Activated CD8-positive, alpha-beta T cell treated with anti-CD3 and anti-CD28 coated beads, Interleukin-2, amount 10 ng/mL, durations not matched to agents 7 days and 5 days (primary cell): ENCODE measurements around the gene TECPR2. TPM values are rescaled to one million over a fixed set of nuclear protein-coding genes. Genes with fewer than 3 reads are reported as not detected.

Experiments used
- ATAC-seq: fragments of 150-1000 bp; cut with Tn5 transposase; one replicate; pipeline ENCODE4 v1.10.0; 2021; ENCODE audit warnings: moderate library complexity
- CTCF ChIA-PET: fragments of 350-600 bp; sonication (Branson Sonifier 250); formaldehyde crosslinking; loops from one replicate; lab custom pipeline; 2021; ENCODE audit warnings: antibody characterized with exemption; lab: Charles Lee
- POLR2A ChIA-PET: fragments of 350-600 bp; sonication (Branson Sonifier 250); formaldehyde crosslinking; loops from one replicate; lab custom pipeline; 2021; ENCODE audit warnings: antibody characterized with exemption; lab: Charles Lee
- DNase-seq: peaks from one replicate; pipeline ENCODE4 v3.0.0-alpha.2; 2020
- H3K27ac Mint-ChIP-seq: one replicate; pipeline ENCODE4 v1.8.0; 2021; ENCODE audit warnings: mild to moderate bottlenecking, mixed read lengths
- H3K27me3 Mint-ChIP-seq: one replicate; pipeline ENCODE4 v1.8.0; 2021; ENCODE audit warnings: low read depth, mixed read lengths
- H3K36me3 Mint-ChIP-seq: one replicate; pipeline ENCODE4 v1.8.0; 2021; ENCODE audit warnings: low read depth, mixed read lengths
- H3K4me1 Mint-ChIP-seq: one replicate; pipeline ENCODE4 v1.8.0; 2021; ENCODE audit warnings: low read depth, mixed read lengths
- H3K4me3 Mint-ChIP-seq: one replicate; pipeline ENCODE4 v1.8.0; 2021; ENCODE audit warnings: mild to moderate bottlenecking, mixed read lengths
- H3K9me3 Mint-ChIP-seq: one replicate; pipeline ENCODE4 v1.8.0; 2022; ENCODE audit warnings: mixed read lengths; ENCODE audit not compliant: insufficient read depth
- total RNA-seq, 2 experiments: library from RNA; stranded (reverse); gene quantifications; one replicate each; pipeline ENCODE4 v1.2.3, GENCODE V29; 2021

Gene TECPR2, protein sequence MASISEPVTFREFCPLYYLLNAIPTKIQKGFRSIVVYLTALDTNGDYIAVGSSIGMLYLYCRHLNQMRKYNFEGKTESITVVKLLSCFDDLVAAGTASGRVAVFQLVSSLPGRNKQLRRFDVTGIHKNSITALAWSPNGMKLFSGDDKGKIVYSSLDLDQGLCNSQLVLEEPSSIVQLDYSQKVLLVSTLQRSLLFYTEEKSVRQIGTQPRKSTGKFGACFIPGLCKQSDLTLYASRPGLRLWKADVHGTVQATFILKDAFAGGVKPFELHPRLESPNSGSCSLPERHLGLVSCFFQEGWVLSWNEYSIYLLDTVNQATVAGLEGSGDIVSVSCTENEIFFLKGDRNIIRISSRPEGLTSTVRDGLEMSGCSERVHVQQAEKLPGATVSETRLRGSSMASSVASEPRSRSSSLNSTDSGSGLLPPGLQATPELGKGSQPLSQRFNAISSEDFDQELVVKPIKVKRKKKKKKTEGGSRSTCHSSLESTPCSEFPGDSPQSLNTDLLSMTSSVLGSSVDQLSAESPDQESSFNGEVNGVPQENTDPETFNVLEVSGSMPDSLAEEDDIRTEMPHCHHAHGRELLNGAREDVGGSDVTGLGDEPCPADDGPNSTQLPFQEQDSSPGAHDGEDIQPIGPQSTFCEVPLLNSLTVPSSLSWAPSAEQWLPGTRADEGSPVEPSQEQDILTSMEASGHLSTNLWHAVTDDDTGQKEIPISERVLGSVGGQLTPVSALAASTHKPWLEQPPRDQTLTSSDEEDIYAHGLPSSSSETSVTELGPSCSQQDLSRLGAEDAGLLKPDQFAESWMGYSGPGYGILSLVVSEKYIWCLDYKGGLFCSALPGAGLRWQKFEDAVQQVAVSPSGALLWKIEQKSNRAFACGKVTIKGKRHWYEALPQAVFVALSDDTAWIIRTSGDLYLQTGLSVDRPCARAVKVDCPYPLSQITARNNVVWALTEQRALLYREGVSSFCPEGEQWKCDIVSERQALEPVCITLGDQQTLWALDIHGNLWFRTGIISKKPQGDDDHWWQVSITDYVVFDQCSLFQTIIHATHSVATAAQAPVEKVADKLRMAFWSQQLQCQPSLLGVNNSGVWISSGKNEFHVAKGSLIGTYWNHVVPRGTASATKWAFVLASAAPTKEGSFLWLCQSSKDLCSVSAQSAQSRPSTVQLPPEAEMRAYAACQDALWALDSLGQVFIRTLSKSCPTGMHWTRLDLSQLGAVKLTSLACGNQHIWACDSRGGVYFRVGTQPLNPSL (N-terminal part only)
- total RNA-seq = 1 to 10 TPM; 8.0 to 9.4 TPM

DNA sequence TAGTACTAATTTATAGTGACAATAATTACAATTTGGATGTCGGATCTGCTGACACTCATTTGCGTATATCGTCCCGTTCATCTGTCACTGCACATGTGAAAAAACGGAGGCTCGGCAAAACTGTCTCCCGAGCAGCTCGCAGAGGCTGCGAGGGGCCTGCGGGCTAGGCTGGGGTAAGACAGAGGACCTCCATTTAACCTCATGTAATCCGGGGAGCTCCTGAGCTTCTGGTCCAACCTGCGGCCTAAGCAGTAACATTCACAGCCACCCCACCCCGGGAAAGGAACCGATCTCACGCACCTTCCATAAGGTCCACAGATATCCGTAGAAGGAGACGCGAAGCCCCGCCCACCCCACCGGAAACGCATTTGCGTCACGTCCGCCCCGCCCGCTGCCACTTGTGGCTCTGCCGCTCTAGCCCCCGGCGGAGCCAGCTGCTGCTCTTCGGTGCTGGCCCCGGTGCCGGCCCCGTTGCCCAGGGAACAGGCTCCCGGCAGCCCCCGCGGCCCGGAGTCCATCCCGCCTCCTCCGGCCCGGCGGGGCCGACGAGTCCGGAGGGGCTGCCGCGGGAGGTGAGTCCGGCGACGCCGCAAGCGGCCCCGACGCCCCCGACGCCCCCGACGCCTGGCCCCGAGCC lies at the start of gene TECPR2, which contains the start of gene CINP:
Gene TECPR2 (plus strand): TSS at position 397 of the 637 bp plus-strand sequence. CDS start 13,781 bp downstream, outside the sequence.
Gene CINP (minus strand): TSS at position 346 of the 637 bp plus-strand sequence. CDS start 39 bp downstream, at position 307.
- Mint-ChIP-seq H3K4me3 (peak within 1 kb of the TSS; percentile 93), H3K4me1 (peaks cover 35% of the 10 kb centered on the region), H3K9me3 (no peaks in the 10 kb centered on the region), H3K36me3 (peaks cover 7% of the 10 kb centered on the region), H3K27ac (peak within 1 kb of the TSS; percentile 94), H3K27me3 (no peaks in the 10 kb centered on the region)
- ATAC-seq = peak; percentile 89
- POLR2A ChIA-PET = interaction anchor here (1.0 to 2.5 kb wide), 5 partner anchors 11 to 414 kb away, joined by 3 to 19 read pairs (median 4); partner anchors contain the start of gene ZNF839
- CTCF ChIA-PET = interaction anchor here (1.2 to 1.3 kb wide), 2 partner anchors 43 to 48 kb away, joined by 3 read pairs; partner anchors contain the start of gene ZNF839
- peak; percentile 98 for DNase-seq

DNA sequence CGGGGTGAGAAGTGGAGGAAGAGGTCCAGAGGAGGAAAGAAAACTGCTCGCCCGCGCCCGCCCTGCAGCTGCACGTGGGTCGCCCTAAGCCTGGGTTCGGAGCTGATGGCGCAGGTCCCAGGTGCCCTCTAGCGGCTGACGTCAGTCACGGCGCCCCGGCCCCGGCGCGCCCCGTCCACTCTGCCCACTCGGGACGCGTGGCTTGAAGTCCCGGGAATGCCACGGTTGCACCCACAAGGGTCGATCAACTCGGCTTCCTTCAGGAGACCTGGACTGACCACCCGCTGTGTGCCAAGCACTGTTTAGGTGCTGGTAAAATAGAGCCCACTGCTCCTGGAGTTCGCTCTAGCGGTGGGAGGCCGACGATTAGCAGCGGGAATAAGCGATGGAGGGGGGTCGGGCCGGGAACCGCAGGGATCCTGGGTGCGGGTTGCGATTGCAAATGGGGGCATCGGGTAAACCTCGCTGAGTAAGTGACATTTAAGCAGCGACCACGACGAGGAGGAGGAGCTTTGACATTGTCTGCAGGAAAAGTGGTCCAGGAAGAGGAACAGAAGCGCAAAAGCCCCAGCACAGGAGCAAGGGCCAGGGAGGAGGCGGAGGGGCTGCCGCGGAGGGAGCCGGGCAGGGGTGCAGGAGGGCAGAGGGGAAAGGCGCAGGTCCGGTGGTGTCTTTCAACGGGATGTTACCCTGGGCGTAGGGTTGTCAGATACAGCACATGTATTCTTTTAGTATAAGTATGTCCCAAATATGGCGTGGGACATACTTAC lies 48.3 kb upstream of the TECPR2 start:
- DNase-seq (peak; percentile 88), ATAC-seq (peak; percentile 71)
- peaks cover 43% of the 10 kb centered on the region for H3K4me1 Mint-ChIP-seq
- peaks cover 2% of the 10 kb centered on the region for H3K36me3 Mint-ChIP-seq
- H3K27ac Mint-ChIP-seq = peak overlapping the region; percentile 56
- H3K9me3 Mint-ChIP-seq = no peaks in the 10 kb centered on the region
- ChIA-PET CTCF (interaction anchor here (0.5 to 3.3 kb wide), 40 partner anchors 10 to 1113 kb away, joined by 3 to 36 read pairs (median 4); partner anchors contain the start of genes CINP, DYNC1H1, MOK and TECPR2), POLR2A (interaction anchor here (0.6 to 1.2 kb wide), 2 partner anchors 226 to 227 kb away, joined by 3 read pairs; no protein-coding TSS in a partner anchor)
- peak overlapping the region; percentile 85 for H3K4me3 Mint-ChIP-seq
- no peaks in the 10 kb centered on the region for H3K27me3 Mint-ChIP-seq

DNA sequence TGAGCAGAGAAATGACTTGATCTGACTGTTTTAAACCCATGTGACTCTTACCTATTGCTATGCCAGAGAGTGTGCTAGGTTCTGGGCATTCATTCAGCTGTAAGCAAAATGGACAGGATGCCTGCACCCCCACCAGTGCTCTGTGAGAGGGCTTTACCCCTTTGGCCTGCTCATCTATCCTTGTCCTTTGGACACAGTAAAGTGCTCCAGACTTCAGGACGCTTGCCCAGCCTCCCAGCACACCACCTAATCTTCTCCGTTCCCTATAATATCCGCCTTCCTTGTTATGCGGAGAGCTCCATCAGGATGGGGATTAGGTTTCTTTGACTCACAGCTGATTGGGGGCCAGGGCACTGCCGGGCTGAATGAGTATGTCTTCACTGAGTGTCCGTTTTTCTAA lies 47.6 kb upstream of the TECPR2 start:
- peaks cover 44% of the 10 kb centered on the region for H3K4me1 Mint-ChIP-seq
- POLR2A ChIA-PET = interaction anchor here (1.2 kb wide), 1 partner anchor 228 kb away, joined by 3 read pairs; no protein-coding TSS in a partner anchor

DNA sequence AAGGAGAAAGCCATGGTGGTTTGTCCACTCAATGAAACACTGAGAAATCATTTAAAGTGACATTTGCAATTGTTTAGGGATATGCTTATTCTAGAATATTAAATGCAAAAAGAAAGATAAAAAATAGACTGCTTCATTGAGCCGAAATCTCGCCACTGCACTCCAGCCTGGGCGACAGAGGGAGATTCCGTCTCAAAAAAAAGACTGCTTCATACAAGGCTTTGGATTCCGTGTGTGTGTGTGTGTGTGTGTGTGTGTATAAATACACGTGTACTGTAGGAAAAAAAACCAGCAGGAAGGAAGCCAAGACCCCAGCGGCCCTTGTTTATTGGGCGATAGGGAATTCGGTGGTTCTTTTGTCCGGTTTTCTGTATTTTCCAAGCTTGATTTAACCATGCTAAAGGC lies 46.4 kb upstream of the TECPR2 start:
- ATAC-seq = no peak
- ChIA-PET POLR2A (interaction anchor here (0.7 kb wide), 1 partner anchor 1036 kb away, joined by 3 read pairs; no protein-coding TSS in a partner anchor), CTCF (interaction anchor here (1.0 to 3.3 kb wide), 11 partner anchors 8 to 609 kb away, joined by 3 to 19 read pairs (median 5); partner anchors contain the start of gene MOK)
- DNase-seq = peak; percentile 64
- Mint-ChIP-seq H3K36me3 (peaks cover 2% of the 10 kb centered on the region), H3K27ac (peak overlapping the region; percentile 88), H3K4me1 (peaks cover 53% of the 10 kb centered on the region), H3K27me3 (no peaks in the 10 kb centered on the region), H3K4me3 (peak overlapping the region; percentile 87), H3K9me3 (no peaks in the 10 kb centered on the region)

More for the DNA sequence above, 47.6 kb upstream of the TECPR2 start:
- ATAC-seq = no peak
- Mint-ChIP-seq H3K9me3 (no peaks in the 10 kb centered on the region), H3K4me3 (peak overlapping the region; percentile 85), H3K27ac (no peak overlapping the region), H3K36me3 (peaks cover 2% of the 10 kb centered on the region), H3K27me3 (no peaks in the 10 kb centered on the region)
- CTCF ChIA-PET = interaction anchor here (0.9 to 3.3 kb wide), 23 partner anchors 11 to 608 kb away, joined by 3 to 36 read pairs (median 5); partner anchors contain the start of genes CINP, DYNC1H1, MOK and TECPR2
- DNase-seq = no peak

DNA sequence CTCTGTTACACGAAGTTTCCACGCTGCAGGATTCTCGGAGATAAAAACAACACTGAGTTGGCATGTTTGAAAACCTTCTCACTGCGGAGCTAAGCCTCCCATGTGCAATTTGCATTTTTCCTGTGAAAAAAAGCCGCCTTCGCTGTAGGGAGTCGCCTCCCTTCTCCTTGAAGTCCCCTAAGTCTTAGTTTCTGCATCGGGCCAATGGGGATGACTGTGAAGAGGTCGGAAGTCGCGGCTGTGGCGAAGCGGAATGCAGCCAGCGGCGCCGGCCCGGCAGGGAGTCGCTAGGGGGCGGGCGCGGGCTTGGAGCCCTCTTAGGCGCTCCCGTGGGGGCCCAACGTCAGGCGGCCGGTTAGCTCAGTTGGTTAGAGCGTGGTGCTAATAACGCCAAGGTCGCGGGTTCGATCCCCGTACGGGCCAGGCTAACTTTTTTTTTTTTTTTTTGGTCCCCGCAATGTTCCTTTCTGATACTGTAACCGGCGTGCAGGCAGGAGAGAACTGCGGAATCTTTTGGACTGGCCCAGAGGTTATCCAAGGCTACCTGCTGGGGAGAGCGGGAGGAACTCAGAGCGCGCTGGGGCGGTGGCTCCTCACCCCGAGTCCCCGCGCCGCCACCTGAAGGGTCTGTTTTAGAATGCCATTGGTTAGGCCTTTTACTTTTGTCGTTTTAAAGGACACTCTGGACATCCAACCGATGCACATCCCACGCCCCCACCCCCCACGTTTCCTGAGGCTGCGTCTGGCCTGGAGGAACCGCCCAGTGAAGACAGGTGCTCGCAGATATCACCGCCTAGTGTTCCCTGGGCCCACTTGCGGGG lies 45.8 kb upstream of the TECPR2 start:
- Mint-ChIP-seq H3K9me3 (no peaks in the 10 kb centered on the region), H3K27ac (peak overlapping the region; percentile 88), H3K36me3 (peaks cover 2% of the 10 kb centered on the region), H3K4me3 (peak overlapping the region; percentile 87), H3K4me1 (peaks cover 58% of the 10 kb centered on the region), H3K27me3 (no peaks in the 10 kb centered on the region)
- CTCF ChIA-PET = interaction anchor here (1.0 to 2.6 kb wide), 20 partner anchors 8 to 610 kb away, joined by 3 to 15 read pairs (median 4); partner anchors contain the start of gene MOK
- POLR2A ChIA-PET = interaction anchor here (0.7 to 4.3 kb wide), 4 partner anchors 9 to 1036 kb away, joined by 3 to 19 read pairs (median 3); partner anchors contain the start of genes CINP and TECPR2
- ATAC-seq (peak; percentile 73), DNase-seq (peak; percentile 95)

DNA sequence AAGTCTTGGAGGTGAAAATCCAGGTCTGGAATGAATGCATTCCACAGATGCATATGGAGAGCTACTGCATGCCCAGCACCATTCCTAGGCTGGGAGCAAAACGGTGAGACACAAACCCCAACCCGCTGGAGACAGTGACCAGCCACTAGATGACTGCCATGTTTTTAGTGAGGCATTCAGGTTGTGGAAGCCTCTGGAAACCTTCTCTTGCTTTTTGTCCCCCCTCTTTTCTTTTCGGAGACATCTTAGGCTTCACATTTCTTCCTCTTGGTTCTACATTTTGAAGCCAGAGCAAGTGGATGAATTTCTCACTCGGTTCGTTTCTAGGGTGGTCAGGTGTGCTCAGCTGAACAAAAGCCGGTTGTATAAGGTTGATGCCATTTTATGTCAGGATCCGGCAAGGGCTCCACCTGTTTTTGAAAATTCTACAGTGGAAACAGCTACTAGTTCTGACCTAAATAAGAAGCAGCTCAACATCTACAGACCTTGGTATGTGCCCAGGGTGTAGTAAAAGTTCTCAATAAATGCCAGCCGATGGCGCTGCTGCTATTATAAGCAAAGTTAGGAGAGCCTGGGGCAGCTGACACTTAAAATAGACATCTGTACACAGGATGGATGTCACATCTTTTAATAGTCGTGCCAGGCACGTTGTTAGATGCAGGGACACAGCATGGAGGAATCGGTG lies 45.0 kb upstream of the TECPR2 start:
- H3K27ac Mint-ChIP-seq = peak overlapping the region; percentile 88
- peaks cover 2% of the 10 kb centered on the region for H3K36me3 Mint-ChIP-seq
- peaks cover 60% of the 10 kb centered on the region for H3K4me1 Mint-ChIP-seq
- POLR2A ChIA-PET = interaction anchor here (0.8 to 4.3 kb wide), 3 partner anchors 10 to 277 kb away, joined by 3 to 19 read pairs (median 3); partner anchors contain the start of genes CINP and TECPR2
- no peaks in the 10 kb centered on the region for H3K9me3 Mint-ChIP-seq
- H3K27me3 Mint-ChIP-seq = no peaks in the 10 kb centered on the region
- H3K4me3 Mint-ChIP-seq = peak overlapping the region; percentile 87
- CTCF ChIA-PET = interaction anchor here (0.9 to 2.6 kb wide), 20 partner anchors 9 to 611 kb away, joined by 3 to 15 read pairs (median 4); partner anchors contain the start of gene MOK
- DNase-seq (peak; percentile 61), ATAC-seq (no peak)

DNA sequence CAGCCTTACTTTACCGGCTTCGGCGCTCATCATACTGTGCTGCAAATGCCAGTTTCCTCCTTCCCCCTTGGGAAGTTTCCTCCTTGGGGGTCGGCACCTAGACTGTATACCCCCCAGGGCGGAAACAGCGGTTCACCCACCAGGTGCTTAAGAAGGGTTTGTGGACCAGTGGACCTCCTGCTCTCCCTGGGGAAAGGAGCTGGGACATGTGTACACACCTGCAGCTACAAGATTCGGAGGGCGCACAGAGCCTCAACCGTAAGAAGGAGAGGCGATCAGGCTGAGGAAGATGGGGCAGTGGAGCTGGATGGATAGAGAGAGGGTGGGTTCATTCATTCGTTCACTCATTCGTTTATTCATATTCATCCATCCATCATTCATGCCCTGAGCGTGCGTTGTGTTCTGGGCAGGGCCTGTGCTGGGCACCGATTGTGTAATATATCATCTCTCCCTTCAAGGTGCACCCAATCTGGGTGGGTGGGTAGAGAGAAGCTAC lies 43.9 kb upstream of the TECPR2 start:
- CTCF ChIA-PET = interaction anchor here (1.1 to 2.5 kb wide), 5 partner anchors 16 to 200 kb away, joined by 3 to 10 read pairs (median 3); partner anchors contain the start of genes CINP and TECPR2
- Mint-ChIP-seq H3K27me3 (no peaks in the 10 kb centered on the region), H3K4me3 (peak overlapping the region; percentile 84), H3K36me3 (peaks cover 4% of the 10 kb centered on the region), H3K27ac (peak overlapping the region; percentile 91), H3K9me3 (no peaks in the 10 kb centered on the region), H3K4me1 (peaks cover 61% of the 10 kb centered on the region)
- POLR2A ChIA-PET = interaction anchor here (0.7 to 4.3 kb wide), 4 partner anchors 13 to 231 kb away, joined by 3 to 19 read pairs (median 4); partner anchors contain the start of genes CINP, MOK and TECPR2
- no peak for ATAC-seq
- no peak for DNase-seq

DNA sequence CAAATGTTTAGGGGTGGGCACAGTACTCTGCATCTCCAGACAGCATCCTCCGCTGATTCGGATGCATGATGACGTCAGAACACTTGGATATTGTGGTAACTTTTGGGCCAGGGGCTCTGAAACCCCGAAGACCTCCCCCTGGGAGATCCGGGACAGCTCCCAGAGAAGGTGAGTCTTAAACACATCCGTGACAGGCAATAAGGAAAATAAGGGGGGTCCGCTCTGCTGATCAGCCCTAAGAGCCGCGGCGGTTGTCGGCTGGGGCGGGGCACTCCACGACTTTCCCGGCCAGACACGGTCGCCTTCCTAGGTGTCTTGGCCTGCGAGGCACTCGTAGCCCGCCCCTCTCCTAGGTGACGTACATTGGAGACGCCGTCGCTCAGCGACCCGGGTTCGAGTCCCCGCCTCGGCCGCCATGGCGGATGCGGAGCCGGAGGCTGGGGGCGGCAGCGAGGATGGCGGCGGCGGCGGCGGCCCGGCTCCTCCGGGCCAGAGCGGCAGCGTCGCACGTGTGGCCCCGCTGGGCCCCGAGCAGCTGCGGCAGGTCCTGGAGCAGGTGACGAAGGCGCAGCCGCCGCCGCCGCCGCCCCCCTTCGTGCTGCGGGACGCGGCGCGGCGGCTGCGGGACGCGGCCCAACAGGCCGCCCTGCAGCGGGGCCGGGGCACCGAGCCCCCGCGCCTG lies 43.2 kb upstream of the TECPR2 start, which contains the start of gene ZNF839:
Gene ZNF839 (plus strand): TSS at position 396 of the 682 bp plus-strand sequence. CDS start 20 bp downstream, at position 416.
- peak within 1 kb of the TSS; percentile 91 for H3K27ac Mint-ChIP-seq
- peak within 1 kb of the TSS; percentile 87 for H3K4me3 Mint-ChIP-seq
- CTCF ChIA-PET = interaction anchor here (1.1 to 2.5 kb wide), 7 partner anchors 15 to 199 kb away, joined by 3 to 10 read pairs (median 3); partner anchors contain the start of genes CINP, MOK and TECPR2
- POLR2A ChIA-PET = interaction anchor here (0.7 to 4.3 kb wide), 4 partner anchors 12 to 232 kb away, joined by 3 to 19 read pairs (median 4); partner anchors contain the start of genes CINP, MOK and TECPR2
- no peaks in the 10 kb centered on the region for H3K9me3 Mint-ChIP-seq
- no peaks in the 10 kb centered on the region for H3K27me3 Mint-ChIP-seq
- DNase-seq (peak; percentile 95), ATAC-seq (peak; percentile 71)
- peaks cover 55% of the 10 kb centered on the region for H3K4me1 Mint-ChIP-seq
- peaks cover 4% of the 10 kb centered on the region for H3K36me3 Mint-ChIP-seq
